T-helper 22 cell (primary cell): ENCODE data around the gene CILP.

Source experiments
- DNase-seq: peaks from one replicate; pipeline ENCODE4 v3.0.0-alpha.2; 2020; ENCODE audit warnings: low read depth

CILP gene

GRCh38 chr15:65221697-65222096, 10.4 kb upstream of the CILP start:
- no peak for DNase-seq

- DNase-seq = no peak
Observed at GRCh38 chr15:65219137-65219536, 7.9 kb upstream of the CILP start.

- DNase-seq = no peak
Observed at GRCh38 chr15:65217526-65218482, 6.5 kb upstream of the CILP start.

GRCh38 chr15:65215496-65215895, 4.2 kb upstream of the CILP start:
- no peak for DNase-seq

- no peak for DNase-seq
Observed at GRCh38 chr15:65214010-65214409, 2.7 kb upstream of the CILP start.

GRCh38 chr15:65213241-65213640, 2.0 kb upstream of the CILP start:
- no peak for DNase-seq

- DNase-seq = no peak
Observed at GRCh38 chr15:65212097-65212496, 824 bp upstream of the CILP start.

GRCh38 chr15:65211482-65211982, 259 bp upstream of the CILP start:
- no peak for DNase-seq

GRCh38 chr15:65209701-65210643, 1.3 kb downstream of the CILP start:
- DNase-seq = no peak

GRCh38 chr15:65208647-65209046, 2.6 kb downstream of the CILP start:
- no peak for DNase-seq

- no peak for DNase-seq
Observed at GRCh38 chr15:65207280-65207840, 3.9 kb downstream of the CILP start.

GRCh38 chr15:65206750-65207149, 4.5 kb downstream of the CILP start:
- no peak for DNase-seq

- DNase-seq = no peak
Observed at GRCh38 chr15:65204931-65205660, 6.2 kb downstream of the CILP start.

- no peak for DNase-seq
Observed at GRCh38 chr15:65204236-65204930, 6.9 kb downstream of the CILP start.

- no peak for DNase-seq
Observed at GRCh38 chr15:65201918-65202317, 9.4 kb downstream of the CILP start.

- DNase-seq = no peak
Observed at GRCh38 chr15:65198571-65198970, 12.7 kb downstream of the CILP start.

GRCh38 chr15:65197337-65197645, 14.0 kb downstream of the CILP start:
- no peak for DNase-seq

GRCh38 chr15:65196637-65197336, 14.5 kb downstream of the CILP start:
- no peak for DNase-seq

- no peak for DNase-seq
Observed at GRCh38 chr15:65195548-65195923, 15.7 kb downstream of the CILP start.

- no peak for DNase-seq
Observed at GRCh38 chr15:65194826-65195547, 16.3 kb downstream of the CILP start.
